GM20431 (cell line): ENCODE results near the gene CCNE1.
"Not testable (repeated sequence)": the region's sequence is repeated elsewhere in the genome, so short reads cannot be mapped to it uniquely, and the experiment has no call there.

ENCODE experiments used
- in situ Hi-C: fragments of 300-500 bp; cut with MseI, MboI; formaldehyde crosslinking; loops from one replicate; pipeline ENCODE4 v1.15.0; 2020; ENCODE audit warnings: low sequenced_read_pairs; ENCODE audit not compliant: unreplicated experiment

Gene CCNE1

GRCh38 chr19:29812080-29812880 lies 489 bp downstream of the CCNE1 start:
- in situ Hi-C loops, result no loop called here

- in situ Hi-C loops, result no loop called here
These were observed 1.1 kb downstream of the CCNE1 start for GRCh38 chr19:29812881-29813275.

- in situ Hi-C loops, result no loop called here
These were observed 1.9 kb downstream of the CCNE1 start for GRCh38 chr19:29813642-29814041.

GRCh38 chr19:29815231-29815630 lies 3.4 kb downstream of the CCNE1 start:
- in situ Hi-C loops, result no loop called here

- in situ Hi-C loops, result no loop called here
These were observed 5.5 kb downstream of the CCNE1 start for GRCh38 chr19:29817316-29817715.

GRCh38 chr19:29819300-29819699 lies 7.5 kb downstream of the CCNE1 start:
- in situ Hi-C loops, result no loop called here

GRCh38 chr19:29819986-29820385 lies 8.2 kb downstream of the CCNE1 start:
- in situ Hi-C loops, result no loop called here

- in situ Hi-C loops, result no loop called here
These were observed 12.0 kb downstream of the CCNE1 start for GRCh38 chr19:29823581-29824330.

GRCh38 chr19:29825263-29825662 lies 13.5 kb downstream of the CCNE1 start:
- in situ Hi-C loops, result not testable (repeated sequence)

GRCh38 chr19:29831041-29831548 lies 19.3 kb downstream of the CCNE1 start:
- in situ Hi-C loops, result no loop called here

- in situ Hi-C loops, result no loop called here
These were observed 19.9 kb downstream of the CCNE1 start for GRCh38 chr19:29831686-29832085.

GRCh38 chr19:29832801-29833200 lies 21.0 kb downstream of the CCNE1 start:
- in situ Hi-C loops, result no loop called here

GRCh38 chr19:29833614-29834261 lies 21.9 kb downstream of the CCNE1 start:
- in situ Hi-C loops, result no loop called here

- in situ Hi-C loops, result no loop called here
These were observed 23.4 kb downstream of the CCNE1 start for GRCh38 chr19:29834991-29835846.

GRCh38 chr19:29836409-29836825 lies 24.6 kb downstream of the CCNE1 start:
- in situ Hi-C loops, result no loop called here

- in situ Hi-C loops, result no loop called here
These were observed 25.7 kb downstream of the CCNE1 start for GRCh38 chr19:29837448-29837981.

- in situ Hi-C loops, result no loop called here
These were observed 26.2 kb downstream of the CCNE1 start for GRCh38 chr19:29837996-29838395.

GRCh38 chr19:29840066-29840950 lies 28.5 kb downstream of the CCNE1 start:
- in situ Hi-C loops, result no loop called here

GRCh38 chr19:29841209-29841558 lies 29.4 kb downstream of the CCNE1 start:
- in situ Hi-C loops, result no loop called here
